ENCODE measurements around the gene FLNC.

Gene FLNC

DNA sequence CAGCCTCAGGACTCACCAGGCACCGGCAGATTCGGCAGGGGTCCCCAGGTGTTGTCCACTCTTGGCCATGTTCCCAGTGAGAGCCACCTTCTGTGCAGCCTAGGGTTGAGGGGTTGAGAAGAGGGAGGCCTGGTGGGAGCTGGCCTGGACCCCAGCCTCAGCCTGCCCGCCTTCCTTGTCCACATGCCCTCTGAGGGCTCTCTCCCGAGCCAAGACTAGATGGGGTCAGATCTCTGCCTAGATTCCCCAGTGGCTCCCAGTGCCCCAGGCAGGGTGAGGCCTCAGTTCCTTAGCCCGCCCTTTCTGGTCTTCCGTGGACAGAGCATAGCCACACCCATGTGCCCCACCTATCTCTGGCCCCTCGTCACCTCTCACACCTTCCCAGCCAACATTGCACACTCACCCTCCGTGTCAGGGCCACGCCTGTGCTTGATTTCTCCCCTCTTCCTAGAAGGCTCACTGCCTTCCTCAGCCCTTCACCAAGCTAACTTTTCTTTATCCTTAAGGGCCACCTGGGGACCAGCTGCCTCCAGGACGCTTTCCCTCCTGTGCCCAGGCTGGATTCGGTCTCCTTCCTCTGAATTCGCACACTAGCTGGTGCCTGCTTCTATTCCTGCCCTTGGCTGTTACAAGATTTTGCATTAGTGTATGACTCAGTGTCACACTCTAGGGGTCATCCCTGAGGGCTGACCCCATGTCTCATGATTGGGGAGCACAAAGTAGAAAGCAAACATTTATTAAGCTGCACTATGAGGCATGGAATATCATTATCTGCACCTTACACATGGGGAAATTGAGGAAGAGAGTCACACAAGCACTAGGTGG is 72.8 kb downstream of the FLNC start:
- no peak for FAIRE-seq

DNA sequence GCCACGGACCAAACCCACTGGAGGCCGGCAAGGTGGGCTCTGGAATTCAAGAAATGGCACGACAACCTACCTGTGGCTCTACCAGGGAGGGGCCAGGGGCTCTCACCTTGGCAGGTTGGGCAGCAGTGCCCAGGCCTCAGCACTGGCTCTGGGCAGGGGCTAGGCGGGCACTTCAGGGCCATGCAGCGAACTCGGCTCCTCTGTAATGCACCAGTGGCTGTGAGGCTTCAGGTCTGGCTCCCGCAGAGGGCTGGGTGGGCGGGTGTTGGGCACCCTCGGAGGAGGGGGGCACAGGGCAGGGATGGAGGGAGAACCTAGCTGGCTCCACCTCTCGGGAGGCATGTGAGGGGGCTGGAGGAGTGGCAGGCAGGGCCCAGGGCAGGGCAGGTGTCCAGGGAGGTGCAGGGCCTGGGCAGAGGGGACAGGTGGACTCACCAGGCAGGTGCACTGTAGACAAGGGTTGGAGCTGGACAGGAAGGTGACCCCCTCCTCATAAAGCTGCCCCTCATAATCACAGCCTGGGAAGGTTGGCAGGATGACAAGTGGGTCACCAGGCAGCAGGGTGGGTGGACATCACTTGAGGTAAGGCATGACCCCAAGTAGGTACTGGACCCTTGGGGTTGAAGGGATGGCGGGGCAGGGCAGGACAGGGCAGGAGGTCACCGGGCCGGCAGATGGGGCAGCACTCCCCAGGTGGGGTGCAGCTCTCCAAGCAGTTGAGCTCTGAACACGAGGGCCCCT is 73.6 kb downstream of the FLNC start:
- no peak for FAIRE-seq

DNA sequence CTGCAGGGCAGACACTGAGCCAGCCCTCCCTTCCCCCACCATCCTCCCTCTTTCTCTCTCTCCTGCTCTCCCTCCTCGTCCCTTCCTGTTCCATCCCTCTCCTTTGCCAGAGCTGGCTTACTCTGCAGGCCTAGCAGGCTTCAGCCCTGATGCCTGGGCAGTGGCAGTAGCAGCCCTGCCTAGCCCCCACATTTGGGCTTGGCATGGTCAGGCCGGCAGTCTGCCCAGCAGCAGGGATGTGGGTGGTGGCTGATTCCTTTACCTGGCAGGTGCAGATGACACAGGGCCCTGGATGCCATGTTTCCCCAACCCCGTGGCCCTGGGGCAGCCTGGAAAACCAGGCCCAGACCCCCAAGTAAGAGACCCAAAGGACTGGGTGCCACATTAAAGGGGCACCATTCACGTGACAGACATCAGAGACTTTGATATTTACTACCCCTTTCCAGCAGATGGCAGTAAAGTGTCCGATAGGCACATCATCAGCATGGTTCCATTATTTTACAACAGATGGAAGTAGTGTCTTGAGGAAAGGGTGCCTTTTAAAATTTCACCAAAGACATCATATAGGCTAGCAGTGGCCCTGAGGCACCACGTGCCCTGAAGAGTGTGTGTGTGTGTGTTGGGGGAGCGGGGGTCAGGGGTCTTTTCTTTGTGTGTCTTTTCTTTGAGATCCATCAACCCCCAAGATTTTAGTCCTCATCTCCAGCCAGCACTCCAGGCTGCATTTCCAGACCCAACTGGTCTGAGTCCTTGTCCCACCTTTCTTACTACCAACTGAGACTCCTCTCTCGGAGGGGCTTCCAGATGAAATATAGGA is 74.4 kb downstream of the FLNC start:
- FAIRE-seq, result no peak

DNA sequence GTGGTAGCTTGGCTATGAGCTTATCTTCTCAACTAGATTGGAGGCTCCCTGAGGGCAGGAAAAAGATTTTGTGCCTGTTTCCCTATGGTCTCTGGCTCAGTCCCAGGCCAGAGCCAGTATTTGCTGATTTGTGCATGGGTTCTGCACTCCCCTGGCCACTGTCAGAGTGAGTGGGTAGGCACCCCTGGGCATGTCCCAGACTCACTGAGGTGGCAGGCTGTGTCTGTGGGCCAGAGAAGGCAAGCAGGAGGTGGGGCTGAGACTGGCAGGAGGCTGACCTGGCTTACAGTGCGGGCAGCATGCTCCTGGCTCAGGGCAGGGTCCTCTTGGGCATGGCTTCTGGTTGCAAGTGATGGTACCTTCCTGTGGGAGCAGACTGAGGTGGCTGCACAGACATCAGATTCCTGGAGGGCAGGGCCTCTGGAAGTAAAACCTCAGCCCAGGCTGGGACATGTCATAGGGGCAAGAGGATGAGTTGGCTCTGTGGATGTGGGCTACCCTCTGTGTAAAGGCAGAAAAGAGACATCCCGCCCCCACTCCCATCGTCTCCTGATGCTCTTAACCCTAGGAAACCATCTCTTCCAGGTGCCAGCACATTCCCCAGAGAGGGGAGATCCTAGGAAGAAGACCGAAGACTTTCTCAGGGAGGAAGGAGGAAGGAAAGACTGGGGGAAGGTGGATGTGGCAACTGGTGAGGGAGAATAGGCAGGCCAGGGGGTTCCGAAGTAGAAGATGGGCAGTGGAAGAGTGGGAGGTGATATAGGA is 76.0 kb downstream of the FLNC start:
- FAIRE-seq, result no peak

DNA sequence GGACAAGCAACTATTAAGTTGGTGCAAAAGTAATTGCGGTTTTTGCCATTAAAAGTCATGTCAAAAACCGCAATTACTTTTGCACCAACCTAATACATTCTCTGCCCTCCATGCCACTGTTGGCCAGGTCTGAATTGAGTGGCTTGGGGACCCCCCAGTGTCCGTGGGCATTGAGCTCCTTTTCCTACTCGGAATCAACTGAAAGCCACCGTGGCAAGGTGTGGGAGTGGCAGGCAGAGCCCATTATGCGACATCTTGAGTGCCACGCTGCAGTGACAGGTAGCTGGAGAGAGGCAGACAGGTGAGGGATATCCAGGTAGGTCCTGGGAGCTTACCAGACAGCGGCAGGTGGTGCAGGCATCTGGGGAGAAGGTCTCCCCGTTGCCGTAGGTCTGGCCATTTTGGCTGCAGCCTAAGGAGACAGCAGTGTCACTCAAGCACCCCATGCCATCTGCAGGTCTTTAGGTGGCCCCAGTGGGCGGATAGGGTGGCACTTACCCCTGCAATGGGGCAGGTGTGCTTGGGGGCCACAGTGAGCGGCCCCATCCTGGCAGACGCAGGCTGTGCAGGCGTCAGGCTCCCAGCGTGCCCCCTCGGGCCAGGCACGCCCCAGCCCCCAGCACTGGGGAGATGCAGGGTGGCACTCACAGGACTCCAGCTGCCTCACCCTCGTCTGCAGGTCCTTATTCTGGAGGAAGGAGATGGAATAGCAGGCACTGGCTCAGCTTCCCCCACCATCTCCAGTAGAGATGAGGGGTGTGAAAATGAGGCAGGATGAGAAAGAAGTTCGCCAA is 76.8 kb downstream of the FLNC start:
- no peak for FAIRE-seq
